Esophagus squamous epithelium (tissue), 4 donors: ENCODE results near the gene ZNF385A.

Experiments used
- POLR2A ChIP-seq, 4 donors: fragments of 450-650 bp; IDR thresholded peaks; one replicate each; pipeline ENCODE4 v1.6.1; 2017; ENCODE audit warnings: antibody characterized with exemption in 4 of 4, mild to moderate bottlenecking in 4 of 4, moderate library complexity in 3 of 4
- TF ChIP-seq, protein P1 (sequence below), 6 experiments: fragments of 450-650 bp in 4 of 6; fragments of 200-600 bp in 2 of 6; sonication (generic) in 2 of 6; IDR thresholded peaks; one replicate each; pipeline ENCODE4 v1.5.1; 2016 to 2019; ENCODE audit warnings: antibody characterized with exemption in 6 of 6, mild to moderate bottlenecking in 4 of 6, moderate library complexity in 4 of 6

DNA sequence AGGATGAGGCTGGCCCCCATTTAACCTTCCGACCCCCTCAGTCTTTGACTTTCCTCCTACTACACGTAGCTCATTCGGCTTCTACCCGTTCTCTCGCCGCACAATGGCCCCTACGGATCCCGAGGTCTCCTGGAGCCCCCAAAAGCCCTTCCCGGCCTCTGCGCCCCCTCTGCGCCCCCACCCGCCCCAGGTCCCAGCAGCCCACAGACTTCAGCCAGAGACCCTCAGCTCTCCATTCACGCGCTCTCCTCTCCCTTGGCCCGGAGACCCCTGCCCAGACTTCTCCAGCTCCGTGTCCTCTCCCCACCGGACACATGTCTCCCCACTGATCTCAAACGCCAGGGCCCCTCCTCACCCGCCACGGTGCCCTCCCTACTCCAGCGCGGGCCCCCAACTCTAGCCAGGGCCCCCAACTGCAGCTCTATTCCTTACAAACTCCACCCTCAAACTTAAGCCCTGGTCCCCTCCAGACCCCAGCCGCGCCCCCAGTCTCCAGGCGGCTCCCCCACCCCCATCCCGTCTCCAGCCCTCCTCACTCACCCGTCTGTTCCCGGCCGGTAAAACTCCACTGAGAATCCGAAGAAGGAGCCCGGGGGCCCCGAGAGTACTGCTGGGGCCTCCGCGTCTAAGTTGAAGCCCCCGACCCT is 34.0 kb upstream of the ZNF385A start:
- TF ChIP-seq, protein P1, sequence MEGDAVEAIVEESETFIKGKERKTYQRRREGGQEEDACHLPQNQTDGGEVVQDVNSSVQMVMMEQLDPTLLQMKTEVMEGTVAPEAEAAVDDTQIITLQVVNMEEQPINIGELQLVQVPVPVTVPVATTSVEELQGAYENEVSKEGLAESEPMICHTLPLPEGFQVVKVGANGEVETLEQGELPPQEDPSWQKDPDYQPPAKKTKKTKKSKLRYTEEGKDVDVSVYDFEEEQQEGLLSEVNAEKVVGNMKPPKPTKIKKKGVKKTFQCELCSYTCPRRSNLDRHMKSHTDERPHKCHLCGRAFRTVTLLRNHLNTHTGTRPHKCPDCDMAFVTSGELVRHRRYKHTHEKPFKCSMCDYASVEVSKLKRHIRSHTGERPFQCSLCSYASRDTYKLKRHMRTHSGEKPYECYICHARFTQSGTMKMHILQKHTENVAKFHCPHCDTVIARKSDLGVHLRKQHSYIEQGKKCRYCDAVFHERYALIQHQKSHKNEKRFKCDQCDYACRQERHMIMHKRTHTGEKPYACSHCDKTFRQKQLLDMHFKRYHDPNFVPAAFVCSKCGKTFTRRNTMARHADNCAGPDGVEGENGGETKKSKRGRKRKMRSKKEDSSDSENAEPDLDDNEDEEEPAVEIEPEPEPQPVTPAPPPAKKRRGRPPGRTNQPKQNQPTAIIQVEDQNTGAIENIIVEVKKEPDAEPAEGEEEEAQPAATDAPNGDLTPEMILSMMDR (IDR thresholded peaks at IDR 0.05), result no peak
- no peak for TF ChIP-seq POLR2A (IDR thresholded peaks at IDR 0.05)
